ENCODE data around the gene INSYN2B. TPM values are rescaled to one million over a fixed set of nuclear protein-coding genes. Genes with fewer than 3 reads are reported as not detected.

Gene INSYN2B
- polyA plus RNA-seq, 1 donor, result 0.34 TPM

DNA sequence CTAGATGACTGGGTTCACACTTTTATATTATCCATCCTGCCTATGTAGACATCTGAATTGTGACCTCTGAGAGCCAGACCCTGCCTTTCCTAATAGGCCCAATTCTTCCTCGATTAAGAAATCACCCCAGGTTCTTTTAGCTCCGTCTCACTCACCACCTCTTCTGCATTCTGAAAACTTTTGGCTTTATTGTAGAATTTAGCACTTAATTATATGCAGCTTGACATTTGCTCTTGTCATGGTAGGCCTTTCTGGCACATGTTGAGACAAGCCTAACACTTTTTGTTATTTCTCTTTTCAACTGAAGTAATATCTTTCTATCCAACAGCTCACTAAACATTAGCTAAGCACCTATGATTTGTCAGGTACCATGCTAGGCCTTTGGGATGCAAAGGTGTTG is 163.3 kb downstream of the INSYN2B start:
- H3K27me3 ChIP-seq (ENCODE audit: control insufficient read depth, insufficient read depth, low read length), result no peaks in the 10 kb centered on the region
- no CpG with 5 or more reads among the region's 2 CpGs for WGBS (ENCODE audit: insufficient coverage, low lambda C conversion rate)
- no peak for DNase-seq

DNA sequence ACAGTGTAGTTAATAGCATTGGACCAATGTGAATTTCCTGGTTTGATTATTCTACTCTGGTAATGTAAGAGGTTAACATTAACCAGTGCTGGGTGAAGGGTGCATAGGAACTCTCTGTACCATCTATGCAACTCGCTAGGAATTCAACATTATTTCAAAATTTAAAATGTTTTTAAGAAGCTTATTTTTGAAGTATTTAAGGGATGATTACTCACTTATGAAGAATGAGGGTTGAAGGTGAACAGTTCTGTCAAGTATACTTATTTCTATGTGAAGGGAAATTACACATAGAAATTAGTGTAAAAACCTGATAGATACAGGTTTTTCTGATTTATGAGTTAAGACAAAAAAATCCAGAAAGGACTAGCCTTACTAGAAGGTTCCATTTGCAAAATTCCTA is 165.8 kb downstream of the INSYN2B start:
- Histone ChIP-seq H3K36me3 (ENCODE audit: control insufficient read depth, insufficient read depth, low read length) (no peaks in the 10 kb centered on the region), H3K27ac (ENCODE audit: low read length) (no peak overlapping the region), H3K4me1 (ENCODE audit: control insufficient read depth, insufficient read depth, low read length) (no peaks in the 10 kb centered on the region), H3K27me3 (ENCODE audit: control insufficient read depth, insufficient read depth, low read length) (peaks cover 2% of the 10 kb centered on the region), H3K9me3 (ENCODE audit: control insufficient read depth, low read depth, low read length) (no peaks in the 10 kb centered on the region), H3K4me3 (ENCODE audit: low read length) (no peak overlapping the region)
- DNase-seq, result no peak
- 80% methylated on average over 1 of the region's 1 CpG for WGBS (ENCODE audit: insufficient coverage, low lambda C conversion rate)

More for the DNA sequence above, 163.3 kb downstream of the INSYN2B start:
- no peaks in the 10 kb centered on the region for H3K36me3 ChIP-seq (ENCODE audit: control insufficient read depth, insufficient read depth, low read length)
- H3K27ac ChIP-seq (ENCODE audit: low read length), result no peak overlapping the region
- H3K4me1 ChIP-seq (ENCODE audit: control insufficient read depth, insufficient read depth, low read length), result no peaks in the 10 kb centered on the region
- no peak overlapping the region for H3K4me3 ChIP-seq (ENCODE audit: low read length)
- no peaks in the 10 kb centered on the region for H3K9me3 ChIP-seq (ENCODE audit: control insufficient read depth, low read depth, low read length)

Other genes with a start within 250 kb of the INSYN2B start
- 0.03 TPM for gene FOXI1, start 125.4 kb upstream of the INSYN2B start, polyA plus RNA-seq